Gastroesophageal sphincter (tissue), 3 donors: ENCODE results near the gene TNNC2.

Experiments
- CTCF ChIP-seq, 4 experiments: fragments of 200-600 bp in 2 of 4; fragments of 450-650 bp in 2 of 4; sonication (generic) in 1 of 4; IDR thresholded peaks; one replicate each; pipeline ENCODE4 v1.5.1; 2017 to 2019; ENCODE audit warnings: antibody characterized with exemption in 4 of 4, mild to moderate bottlenecking in 2 of 4, moderate library complexity in 2 of 4
- EP300 ChIP-seq: sonication (generic); formaldehyde crosslinking; IDR thresholded peaks from one replicate; pipeline ENCODE4 v1.6.1; 2017; ENCODE audit warnings: antibody characterized with exemption, mild to moderate bottlenecking
- POLR2A ChIP-seq, 2 donors: fragments of 450-650 bp; IDR thresholded peaks; one replicate each; pipeline ENCODE4 v1.6.1; 2017; ENCODE audit warnings: antibody characterized with exemption in 2 of 2, mild to moderate bottlenecking in 2 of 2, moderate library complexity in 1 of 2
- POLR2AphosphoS5 ChIP-seq: sonication (generic); formaldehyde crosslinking; IDR thresholded peaks from one replicate; pipeline ENCODE4 v1.6.1; 2017; ENCODE audit warnings: antibody characterized with exemption

- TF ChIP-seq CTCF (IDR thresholded peaks at IDR 0.05) (no peak), POLR2A (IDR thresholded peaks at IDR 0.05) (no peak), POLR2AphosphoS5 (no peak), EP300 (no peak)
Observed at GRCh38 chr20:45818239-45818638, 8.9 kb downstream of the TNNC2 start.
